ENCODE measurements around the gene ATAD2B. TPM values are rescaled to one million over a fixed set of nuclear protein-coding genes. Genes with fewer than 3 reads are reported as not detected.

The ATAD2B gene
- total and polyA plus RNA-seq, 2 experiments from 2014 or later: 4.8 to 6.7 TPM

DNA sequence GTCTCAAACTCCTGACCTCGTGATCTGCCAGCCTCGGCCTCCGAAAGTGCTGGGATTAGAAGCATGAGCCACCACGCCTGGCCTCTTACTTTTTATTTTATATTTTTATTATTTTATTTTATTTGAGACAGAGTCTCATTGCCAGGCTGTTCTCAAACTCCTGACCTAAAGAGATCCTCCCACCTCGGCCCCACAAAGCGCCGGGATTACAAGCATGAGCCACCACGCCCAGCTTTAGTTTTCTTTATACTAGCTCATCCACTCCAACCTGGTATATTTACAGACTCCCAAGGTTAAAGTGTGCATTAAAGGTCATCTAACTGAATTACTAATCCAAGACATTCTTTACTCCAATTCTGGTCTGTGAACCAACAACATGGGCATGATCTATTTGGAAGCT, 26.8 kb downstream of the ATAD2B start:
- in situ Hi-C loops (cut with MboI): no loop called here
- Histone ChIP-seq H3K9ac (peak overlapping the region; percentile 72), H3K79me2 (ENCODE audit: insufficient read depth) (peaks cover 91% of the 10 kb centered on the region), H3F3A (ENCODE audit: insufficient read depth) (peaks cover 29% of the 10 kb centered on the region), H3K36me3 (ENCODE audit: low read depth) (no peaks in the 10 kb centered on the region), H3K27me3 (replicated peaks; ENCODE audit: insufficient read depth) (no peaks in the 10 kb centered on the region), H3K9me2 (ENCODE audit: insufficient read depth) (no peaks in the 10 kb centered on the region), H4K20me1 (ENCODE audit: insufficient read depth) (no peaks in the 10 kb centered on the region), H3K9me3 (ENCODE audit: low read depth) (no peaks in the 10 kb centered on the region), H3K4me3 (peak overlapping the region; percentile 49; the same call in 1 of the 2 replicates), H2AFZ (peak overlapping the region; percentile 69), H3K4me1 (ENCODE audit: insufficient read depth) (peaks cover 38% of the 10 kb centered on the region), H3K4me2 (ENCODE audit: unreplicated experiment) (peak overlapping the region; percentile 75), H3K27ac (peak overlapping the region; percentile 88)
- WGBS, 2 experiments (ENCODE audit: low coverage in 1 of 2, low lambda C conversion rate in 2 of 2, missing lambda C conversion rate in 2 of 2): 87 to 93% methylated on average over 8 of the region's 8 CpGs
- DNase-seq: no peak
- no peak for TF ChIP-seq EZH2phosphoT487 (IDR thresholded peaks at IDR 0.05; ENCODE audit: insufficient read depth, low read depth)
- TF ChIP-seq EZH2 (IDR thresholded peaks at IDR 0.05; ENCODE audit: insufficient read depth, poor library complexity, severe bottlenecking): no peak

DNA sequence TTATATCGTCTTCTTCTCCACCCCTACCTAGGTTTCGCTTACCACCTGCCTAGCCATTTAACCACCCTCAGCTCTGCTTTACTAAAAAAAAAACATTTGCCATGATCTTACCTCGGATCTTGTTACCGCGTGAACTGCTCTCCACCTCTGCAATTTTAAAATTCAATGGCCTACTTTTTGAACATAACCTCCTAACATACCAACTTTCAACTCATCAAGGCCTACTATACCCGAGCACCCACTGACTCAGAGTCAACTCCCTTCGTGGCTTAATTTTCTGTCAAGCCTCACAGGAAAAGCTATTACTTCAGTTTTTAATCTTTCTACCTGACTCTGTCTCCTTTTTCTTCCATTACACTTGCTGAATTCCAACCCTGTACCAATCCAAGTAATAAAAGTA, 55.7 kb downstream of the ATAD2B start:
- WGBS, 2 experiments (ENCODE audit: low coverage in 1 of 2, low lambda C conversion rate in 2 of 2, missing lambda C conversion rate in 2 of 2): 97 to 98% methylated on average over 7 of the region's 7 CpGs
- no peak for TF ChIP-seq EZH2phosphoT487 (IDR thresholded peaks at IDR 0.05; ENCODE audit: insufficient read depth, low read depth)
- no peak for TF ChIP-seq EZH2 (IDR thresholded peaks at IDR 0.05; ENCODE audit: insufficient read depth, poor library complexity, severe bottlenecking)
- in situ Hi-C loops (cut with MboI): no loop called here
- Histone ChIP-seq H3F3A (ENCODE audit: insufficient read depth) (no peaks in the 10 kb centered on the region), H3K79me2 (ENCODE audit: insufficient read depth) (no peaks in the 10 kb centered on the region), H2AFZ (no peak overlapping the region), H3K4me2 (ENCODE audit: unreplicated experiment) (no peak overlapping the region), H3K9ac (no peak overlapping the region), H3K27me3 (replicated peaks; ENCODE audit: insufficient read depth) (no peaks in the 10 kb centered on the region), H3K27ac (no peak overlapping the region), H3K9me2 (ENCODE audit: insufficient read depth) (no peaks in the 10 kb centered on the region), H3K4me3 (no peak overlapping the region), H3K9me3 (ENCODE audit: low read depth) (no peaks in the 10 kb centered on the region), H3K36me3 (ENCODE audit: low read depth) (peaks cover 40% of the 10 kb centered on the region), H4K20me1 (ENCODE audit: insufficient read depth) (no peaks in the 10 kb centered on the region), H3K4me1 (ENCODE audit: insufficient read depth) (no peaks in the 10 kb centered on the region)
- no peak for DNase-seq

DNA sequence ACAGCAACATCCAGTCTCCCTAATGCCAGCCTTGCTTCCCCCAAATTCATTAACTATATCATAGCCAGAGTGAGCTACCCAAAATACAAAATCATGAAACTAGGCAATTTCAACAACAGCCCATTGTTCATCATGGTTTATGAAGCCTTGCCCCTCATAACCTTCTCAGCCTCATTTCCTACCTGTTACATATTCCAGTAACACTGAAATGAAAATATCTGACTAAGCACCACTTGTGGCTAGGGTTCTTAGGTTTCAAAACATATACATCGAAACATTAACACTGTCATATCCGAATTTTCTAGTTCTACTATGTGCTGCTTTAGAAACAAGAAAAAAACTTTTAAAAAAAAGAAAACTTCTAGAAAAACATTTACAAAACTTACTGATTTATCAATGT, 59.5 kb downstream of the ATAD2B start:
- in situ Hi-C loops (cut with MboI): no loop called here
- Histone ChIP-seq H3K4me2 (ENCODE audit: unreplicated experiment) (no peak overlapping the region), H3K27ac (no peak overlapping the region), H3K27me3 (replicated peaks; ENCODE audit: insufficient read depth) (no peaks in the 10 kb centered on the region), H3K4me1 (ENCODE audit: insufficient read depth) (no peaks in the 10 kb centered on the region), H3F3A (ENCODE audit: insufficient read depth) (no peaks in the 10 kb centered on the region), H3K9me2 (ENCODE audit: insufficient read depth) (no peaks in the 10 kb centered on the region), H3K9me3 (ENCODE audit: low read depth) (no peaks in the 10 kb centered on the region), H2AFZ (no peak overlapping the region), H3K9ac (no peak overlapping the region), H3K36me3 (ENCODE audit: low read depth) (peaks cover 27% of the 10 kb centered on the region), H3K4me3 (no peak overlapping the region), H4K20me1 (ENCODE audit: insufficient read depth) (no peaks in the 10 kb centered on the region), H3K79me2 (ENCODE audit: insufficient read depth) (no peaks in the 10 kb centered on the region; the same call in 1 of the 2 replicates)
- 91 to 98% methylated on average over 2 of the region's 2 CpGs for WGBS, 2 experiments (ENCODE audit: low coverage in 1 of 2, low lambda C conversion rate in 2 of 2, missing lambda C conversion rate in 2 of 2)
- DNase-seq: no peak
- TF ChIP-seq EZH2phosphoT487 (IDR thresholded peaks at IDR 0.05; ENCODE audit: insufficient read depth, low read depth): no peak
- no peak for TF ChIP-seq EZH2 (IDR thresholded peaks at IDR 0.05; ENCODE audit: insufficient read depth, poor library complexity, severe bottlenecking)

DNA sequence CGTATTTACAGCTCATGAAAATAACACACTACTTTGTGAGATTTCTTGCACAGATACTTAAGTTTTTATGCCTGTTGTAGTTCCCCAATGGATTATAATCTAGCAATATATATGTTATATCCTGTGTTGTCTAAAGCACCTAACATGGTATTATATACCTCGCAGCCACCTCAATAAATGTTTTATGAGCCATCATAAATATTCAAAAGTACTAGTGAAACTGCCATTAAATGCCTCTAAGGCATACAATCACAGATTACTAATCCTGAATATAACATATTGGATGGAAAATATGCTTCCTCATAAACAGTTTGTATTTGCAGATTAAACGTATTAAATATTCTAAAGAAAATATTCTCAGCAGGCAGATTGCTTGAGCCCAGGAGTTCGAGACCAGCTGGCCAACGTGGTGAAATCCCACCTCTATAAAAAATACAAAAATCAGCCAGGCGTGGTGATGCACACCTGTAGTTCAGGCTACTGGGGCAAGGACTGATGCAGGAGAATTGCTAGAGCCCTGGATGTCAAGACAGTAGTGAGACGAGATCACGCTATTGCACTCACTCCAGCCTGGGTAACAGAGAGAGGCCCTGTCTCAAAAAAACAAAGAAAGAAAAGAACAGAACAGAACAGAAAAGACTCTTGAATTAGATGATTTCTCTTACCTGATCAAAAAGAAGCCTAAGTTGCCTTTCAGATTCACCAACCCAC, 64.1 kb downstream of the ATAD2B start:
- no peak overlapping the region for H3K4me3 ChIP-seq
- in situ Hi-C loops (cut with MboI): no loop called here
- DNase-seq: no peak

More for the DNA sequence above, 64.1 kb downstream of the ATAD2B start:
- Histone ChIP-seq H3K36me3 (ENCODE audit: low read depth) (peaks cover 23% of the 10 kb centered on the region), H3K9ac (no peak overlapping the region), H3K79me2 (ENCODE audit: insufficient read depth) (no peaks in the 10 kb centered on the region; the same call in 1 of the 2 replicates), H3K27ac (no peak overlapping the region), H2AFZ (no peak overlapping the region), H3K9me2 (ENCODE audit: insufficient read depth) (no peaks in the 10 kb centered on the region), H3K9me3 (ENCODE audit: low read depth) (no peaks in the 10 kb centered on the region), H3K4me1 (ENCODE audit: insufficient read depth) (no peaks in the 10 kb centered on the region), H3K27me3 (replicated peaks; ENCODE audit: insufficient read depth) (no peaks in the 10 kb centered on the region), H4K20me1 (ENCODE audit: insufficient read depth) (no peaks in the 10 kb centered on the region), H3F3A (ENCODE audit: insufficient read depth) (no peaks in the 10 kb centered on the region), H3K4me2 (ENCODE audit: unreplicated experiment) (no peak overlapping the region)
- no peak for TF ChIP-seq EZH2 (IDR thresholded peaks at IDR 0.05; ENCODE audit: insufficient read depth, poor library complexity, severe bottlenecking)
- no peak for TF ChIP-seq EZH2phosphoT487 (IDR thresholded peaks at IDR 0.05; ENCODE audit: insufficient read depth, low read depth)
- WGBS, 2 experiments (ENCODE audit: low coverage in 1 of 2, low lambda C conversion rate in 2 of 2, missing lambda C conversion rate in 2 of 2): 97% methylated on average over 8 of the region's 8 CpGs
